ENCODE results near the gene IFITM5. TPM values are rescaled to one million over a fixed set of nuclear protein-coding genes. Genes with fewer than 3 reads are reported as not detected.

IFITM5 gene
- polyA plus RNA-seq, 1 donor from 2014 or later: not detected

GRCh38 chr11:285021-285893, 14.1 kb downstream of the IFITM5 start:
- Histone ChIP-seq H3K27me3 (ENCODE audit: insufficient read depth, low read depth, low read length) (peaks cover 19% of the 10 kb centered on the region), H3K9me2 (ENCODE audit: insufficient read depth, low read length) (no peaks in the 10 kb centered on the region), H3K9ac (ENCODE audit: low read length) (no peak overlapping the region), H3K4me3 (ENCODE audit: low read length) (no peak overlapping the region), H2AFZ (ENCODE audit: low read depth, low read length) (no peak overlapping the region), H3K4me2 (ENCODE audit: low read length) (no peak overlapping the region), H3F3A (ENCODE audit: insufficient read depth, low read length, poor library complexity, severe bottlenecking) (no peaks in the 10 kb centered on the region), H4K20me1 (ENCODE audit: insufficient read depth) (no peaks in the 10 kb centered on the region), H3K79me2 (replicated peaks; ENCODE audit: insufficient read depth, low read length) (no peaks in the 10 kb centered on the region), H3K9me3 (ENCODE audit: low read length) (no peaks in the 10 kb centered on the region), H3K36me3 (ENCODE audit: insufficient read depth, low read length) (no peaks in the 10 kb centered on the region), H3K27ac (ENCODE audit: low read length) (no peak overlapping the region)
- TF ChIP-seq POLR2AphosphoS5 (IDR thresholded peaks at IDR 0.05): no peak
- no peak for TF ChIP-seq TAF1 (IDR thresholded peaks at IDR 0.05; ENCODE audit: low read depth)
- TF ChIP-seq SMC3 (conservative IDR thresholded peaks at IDR 0.05; ENCODE audit: poor library complexity): no peak
- TF ChIP-seq EP300 (conservative IDR thresholded peaks at IDR 0.05; ENCODE audit: poor library complexity, severe bottlenecking): no peak
- no peak for TF ChIP-seq MXI1 (conservative IDR thresholded peaks at IDR 0.05; ENCODE audit: poor library complexity, severe bottlenecking)
- TF ChIP-seq REST (IDR thresholded peaks at IDR 0.05; ENCODE audit: borderline replicate concordance): no peak
- TF ChIP-seq EZH2 (IDR thresholded peaks at IDR 0.05; ENCODE audit: borderline replicate concordance, insufficient read depth, low read length, poor library complexity, severe bottlenecking): no peak
- TF ChIP-seq RAD21 (conservative IDR thresholded peaks at IDR 0.05): no peak
- no peak for TF ChIP-seq CTCF (IDR thresholded peaks at IDR 0.05; ENCODE audit: poor library complexity, severe bottlenecking)

GRCh38 chr11:284105-285020, 15.0 kb downstream of the IFITM5 start:
- Histone ChIP-seq H3K9me2 (ENCODE audit: insufficient read depth, low read length) (no peaks in the 10 kb centered on the region), H2AFZ (ENCODE audit: low read depth, low read length) (no peak overlapping the region), H3K27ac (ENCODE audit: low read length) (no peak overlapping the region), H3K36me3 (ENCODE audit: insufficient read depth, low read length) (no peaks in the 10 kb centered on the region), H4K20me1 (ENCODE audit: insufficient read depth) (no peaks in the 10 kb centered on the region), H3K9me3 (ENCODE audit: low read length) (no peaks in the 10 kb centered on the region), H3K4me2 (ENCODE audit: low read length) (no peak overlapping the region), H3F3A (ENCODE audit: insufficient read depth, low read length, poor library complexity, severe bottlenecking) (no peaks in the 10 kb centered on the region), H3K27me3 (ENCODE audit: insufficient read depth, low read depth, low read length) (peaks cover 19% of the 10 kb centered on the region), H3K9ac (ENCODE audit: low read length) (no peak overlapping the region), H3K79me2 (replicated peaks; ENCODE audit: insufficient read depth, low read length) (no peaks in the 10 kb centered on the region), H3K4me3 (ENCODE audit: low read length) (no peak overlapping the region)
- TF ChIP-seq CTCF (IDR thresholded peaks at IDR 0.05; ENCODE audit: poor library complexity, severe bottlenecking) (no peak), EP300 (conservative IDR thresholded peaks at IDR 0.05; ENCODE audit: poor library complexity, severe bottlenecking) (no peak), REST (IDR thresholded peaks at IDR 0.05; ENCODE audit: borderline replicate concordance) (no peak), SMC3 (conservative IDR thresholded peaks at IDR 0.05; ENCODE audit: poor library complexity) (no peak), RAD21 (conservative IDR thresholded peaks at IDR 0.05) (no peak)
